EH (cell line): ENCODE data around the gene TIMM44.

Experiments
- DNase-seq: peaks from one replicate; pipeline ENCODE4 v3.0.0-alpha.2; 2015; ENCODE audit warnings: low read depth

The TIMM44 gene

DNA sequence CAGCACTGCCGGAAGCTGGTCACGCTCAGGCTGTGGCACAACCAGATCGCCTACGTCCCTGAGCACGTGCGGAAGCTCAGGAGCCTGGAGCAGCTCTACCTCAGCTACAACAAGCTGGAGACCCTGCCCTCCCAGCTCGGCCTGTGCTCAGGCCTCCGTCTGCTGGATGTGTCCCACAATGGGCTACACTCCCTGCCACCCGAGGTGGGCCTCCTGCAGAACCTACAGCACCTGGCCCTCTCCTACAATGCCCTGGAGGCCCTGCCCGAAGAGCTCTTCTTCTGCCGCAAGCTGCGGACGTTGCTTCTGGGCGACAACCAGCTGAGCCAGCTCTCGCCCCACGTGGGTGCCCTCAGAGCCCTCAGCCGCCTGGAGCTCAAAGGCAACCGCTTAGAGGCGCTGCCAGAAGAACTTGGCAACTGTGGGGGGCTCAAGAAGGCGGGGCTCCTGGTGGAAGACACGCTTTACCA lies 43.0 kb downstream of the TIMM44 start:
- DNase-seq: no peak

DNA sequence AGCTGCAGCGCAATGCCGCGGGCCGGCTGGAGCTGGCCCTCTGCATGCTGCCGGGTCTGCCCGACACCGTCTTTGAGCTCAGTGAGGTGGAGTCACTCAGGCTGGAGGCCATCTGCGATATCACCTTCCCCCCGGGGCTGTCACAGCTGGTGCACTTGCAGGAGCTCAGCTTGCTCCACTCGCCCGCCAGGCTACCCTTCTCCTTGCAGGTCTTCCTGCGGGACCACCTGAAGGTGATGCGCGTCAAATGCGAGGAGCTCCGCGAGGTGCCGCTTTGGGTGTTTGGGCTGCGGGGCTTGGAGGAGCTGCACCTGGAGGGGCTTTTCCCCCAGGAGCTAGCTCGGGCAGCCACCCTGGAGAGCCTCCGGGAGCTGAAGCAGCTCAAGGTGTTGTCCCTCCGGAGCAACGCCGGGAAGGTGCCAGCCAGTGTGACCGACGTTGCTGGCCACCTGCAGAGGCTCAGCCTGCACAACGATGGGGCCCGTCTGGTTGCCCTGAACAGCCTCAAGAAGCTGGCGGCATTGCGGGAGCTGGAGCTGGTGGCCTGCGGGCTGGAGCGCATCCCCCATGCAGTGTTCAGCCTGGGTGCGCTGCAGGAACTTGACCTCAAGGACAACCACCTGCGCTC lies 43.6 kb downstream of the TIMM44 start:
- no peak for DNase-seq

GRCh38 chr19:7898967-7899366 lies 44.5 kb downstream of the TIMM44 start:
- DNase-seq: no peak

DNA sequence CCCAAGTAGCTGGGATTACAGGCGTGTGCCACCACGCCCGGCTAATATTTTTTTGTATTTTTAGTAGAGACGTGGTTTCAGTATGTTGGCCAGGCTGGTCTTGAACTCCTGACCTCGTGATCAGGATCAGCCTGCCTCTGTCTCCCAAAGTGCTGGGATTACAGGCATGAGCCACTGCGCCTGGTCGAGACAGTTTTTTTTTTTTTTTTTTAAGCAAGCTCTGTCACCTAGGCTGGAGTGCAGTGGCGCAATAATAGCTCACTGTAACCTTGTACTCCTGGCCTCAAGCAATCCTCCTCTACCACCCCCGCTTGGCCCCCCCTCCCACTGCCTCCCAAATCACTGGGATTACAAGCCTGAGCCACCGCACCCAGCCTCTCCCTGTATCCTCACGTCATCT lies 46.2 kb downstream of the TIMM44 start:
- DNase-seq: no peak

- DNase-seq: no peak
Observed at GRCh38 chr19:7895565-7895964, 47.9 kb downstream of the TIMM44 start.

GRCh38 chr19:7894612-7895309 lies 48.7 kb downstream of the TIMM44 start:
- DNase-seq: no peak

DNA sequence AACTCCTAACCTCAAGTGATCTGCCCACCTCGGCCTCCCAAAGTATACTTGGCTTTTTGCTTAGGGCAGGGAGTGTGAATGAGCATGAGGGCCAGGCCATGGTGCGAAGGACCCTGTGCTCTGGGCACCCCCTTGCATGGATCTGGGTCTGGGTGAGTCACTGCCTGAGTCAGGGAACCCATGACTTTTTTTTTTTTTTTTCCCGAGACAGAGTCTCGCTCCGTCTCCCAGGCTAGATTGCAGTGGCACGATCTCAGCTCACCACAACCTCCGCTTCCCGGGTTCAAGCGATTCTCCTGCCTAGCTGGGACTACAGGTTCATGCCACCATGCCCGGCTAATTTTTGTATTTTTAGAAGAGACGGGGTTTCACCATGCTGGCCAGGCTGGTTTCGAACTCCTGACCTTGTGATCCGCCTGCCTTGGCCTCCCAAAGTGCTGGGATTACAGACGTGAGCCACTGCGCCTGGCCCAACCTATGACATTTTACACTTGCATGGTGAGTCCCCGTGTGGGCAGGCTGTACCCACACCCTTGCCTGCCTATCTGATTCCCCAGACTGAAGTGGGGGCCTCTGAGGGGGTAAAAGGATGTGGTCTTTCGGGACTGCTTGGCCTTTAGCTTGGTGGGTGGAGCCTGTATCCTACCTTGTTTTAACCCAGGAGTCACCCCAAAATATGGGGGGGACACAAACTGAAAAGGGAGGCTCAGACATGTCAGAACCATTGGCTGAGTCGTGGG lies 49.9 kb downstream of the TIMM44 start:
- DNase-seq: peak; percentile 53

- DNase-seq: no peak
Observed at GRCh38 chr19:7888826-7889217, 54.6 kb downstream of the TIMM44 start.

DNA sequence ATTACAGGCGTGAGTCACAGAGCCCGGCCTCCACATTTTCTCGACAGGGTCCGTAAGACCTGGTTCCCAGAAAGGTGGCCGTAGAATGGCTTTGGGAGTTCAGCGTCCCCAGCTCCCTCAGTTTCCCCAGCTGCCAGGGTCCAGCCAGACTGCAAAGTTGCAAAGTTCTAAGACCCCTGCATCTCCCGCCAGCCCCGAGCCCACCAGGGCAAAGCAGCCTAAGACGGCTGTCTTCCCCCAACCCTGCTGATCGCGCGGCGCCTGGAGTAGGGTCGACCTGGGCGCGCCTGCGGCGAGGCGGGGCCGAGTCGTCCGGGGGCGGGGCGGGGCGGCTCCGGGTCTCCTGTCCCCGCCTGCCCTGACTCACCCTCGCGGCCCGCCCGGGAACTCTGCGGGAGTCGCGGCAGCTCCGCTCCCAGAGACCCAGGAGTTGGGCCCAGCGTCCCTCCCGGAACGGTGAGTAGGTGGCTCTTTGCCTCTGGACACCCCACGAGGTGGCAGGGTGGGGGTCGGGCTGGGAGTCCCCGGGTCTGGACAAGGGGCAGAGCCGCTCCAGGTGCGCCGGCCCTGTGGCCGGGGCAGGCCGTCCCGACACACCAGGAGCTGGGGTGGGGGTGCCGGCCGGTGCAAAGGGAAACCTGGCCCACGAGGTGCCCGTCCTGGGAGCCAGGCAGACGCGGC lies 55.2 kb downstream of the TIMM44 start, which contains the start of gene LRRC8E:
LRRC8E (plus strand) TSS at position 366 of the 681 bp plus-strand sequence. CDS start 7,094 bp downstream, outside the sequence.
- DNase-seq: peak; percentile 83

GRCh38 chr19:7887408-7888144 lies 55.9 kb downstream of the TIMM44 start:
- DNase-seq: no peak

DNA sequence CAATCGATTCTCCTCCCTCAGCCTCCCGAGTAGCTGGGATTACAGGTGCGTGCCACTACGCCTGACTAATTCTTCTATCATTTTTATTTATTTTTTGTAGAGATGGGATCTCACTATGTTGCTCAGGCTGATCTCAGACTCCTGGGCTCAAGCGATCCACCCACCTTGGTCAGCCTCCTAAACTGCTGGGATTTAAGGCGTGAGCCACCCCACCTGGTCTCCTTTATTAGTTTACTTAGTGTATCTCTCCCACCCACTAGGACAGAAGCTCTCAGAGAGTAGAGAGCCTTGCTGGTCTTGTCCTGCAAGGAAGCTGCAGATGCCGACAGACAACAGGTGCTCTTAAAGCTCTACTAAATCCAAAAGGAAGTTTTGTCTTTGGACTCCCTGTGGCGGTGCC lies 57.6 kb downstream of the TIMM44 start:
- no peak for DNase-seq

DNA sequence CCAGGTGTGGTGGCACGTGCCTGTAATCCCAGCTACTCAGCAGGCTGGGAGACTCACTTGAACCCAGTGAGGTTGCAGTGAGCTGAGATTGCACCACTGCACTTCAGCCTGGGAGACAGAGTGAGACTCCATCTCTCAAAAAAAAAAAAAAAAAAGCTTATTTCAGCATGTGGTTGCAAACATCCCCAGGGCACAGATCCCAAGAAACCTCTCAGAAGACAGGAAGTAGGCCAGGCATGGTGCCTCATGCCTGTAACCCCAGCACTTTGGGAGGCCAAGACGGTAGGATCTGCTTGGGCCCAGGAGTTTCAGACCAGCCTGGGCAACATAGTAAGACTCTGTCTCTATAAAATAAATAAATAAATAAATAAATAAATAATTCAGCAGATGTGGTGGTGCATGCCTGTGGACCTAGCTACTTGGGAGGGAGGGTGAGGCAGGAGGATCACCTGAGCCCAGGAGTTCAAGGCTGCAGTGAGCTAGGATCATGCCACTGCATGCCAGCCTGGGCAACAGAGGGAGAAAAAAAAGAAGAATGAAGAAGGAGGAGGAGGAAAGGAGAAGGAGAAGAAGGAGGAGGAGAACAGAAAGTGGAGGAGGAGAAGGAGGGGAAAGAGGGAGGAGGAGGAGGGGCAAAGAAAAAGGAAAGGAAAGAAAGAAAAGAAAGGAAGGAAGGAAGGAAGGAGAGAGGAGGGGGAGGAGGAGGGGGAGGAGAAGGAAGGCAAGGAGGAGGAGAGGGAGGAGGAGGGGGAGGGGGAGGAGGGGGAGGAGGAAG lies 59.5 kb downstream of the TIMM44 start:
- DNase-seq: peak; percentile 81

DNA sequence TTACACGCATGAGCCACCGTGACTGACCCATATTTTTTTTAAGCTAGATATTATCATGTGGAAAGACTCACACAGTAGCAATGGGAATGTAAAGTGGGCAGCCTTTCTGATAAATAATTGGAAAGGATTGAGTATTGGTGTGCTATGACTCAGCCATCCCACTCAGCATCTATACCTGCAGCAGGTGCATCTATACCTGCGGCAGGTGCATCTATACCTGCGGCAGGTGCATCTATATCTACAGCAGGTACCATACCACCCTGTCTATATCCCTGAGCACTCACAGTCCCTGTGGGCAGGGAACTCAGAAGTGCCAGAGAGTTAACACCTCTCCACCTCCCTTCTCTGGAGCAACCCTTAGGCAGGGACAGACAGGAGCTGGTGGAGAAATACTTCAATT lies 60.4 kb downstream of the TIMM44 start:
- DNase-seq: no peak

GRCh38 chr19:7881910-7882309 lies 61.6 kb downstream of the TIMM44 start:
- DNase-seq: no peak

GRCh38 chr19:7879836-7880235 lies 63.6 kb downstream of the TIMM44 start:
- no peak for DNase-seq

DNA sequence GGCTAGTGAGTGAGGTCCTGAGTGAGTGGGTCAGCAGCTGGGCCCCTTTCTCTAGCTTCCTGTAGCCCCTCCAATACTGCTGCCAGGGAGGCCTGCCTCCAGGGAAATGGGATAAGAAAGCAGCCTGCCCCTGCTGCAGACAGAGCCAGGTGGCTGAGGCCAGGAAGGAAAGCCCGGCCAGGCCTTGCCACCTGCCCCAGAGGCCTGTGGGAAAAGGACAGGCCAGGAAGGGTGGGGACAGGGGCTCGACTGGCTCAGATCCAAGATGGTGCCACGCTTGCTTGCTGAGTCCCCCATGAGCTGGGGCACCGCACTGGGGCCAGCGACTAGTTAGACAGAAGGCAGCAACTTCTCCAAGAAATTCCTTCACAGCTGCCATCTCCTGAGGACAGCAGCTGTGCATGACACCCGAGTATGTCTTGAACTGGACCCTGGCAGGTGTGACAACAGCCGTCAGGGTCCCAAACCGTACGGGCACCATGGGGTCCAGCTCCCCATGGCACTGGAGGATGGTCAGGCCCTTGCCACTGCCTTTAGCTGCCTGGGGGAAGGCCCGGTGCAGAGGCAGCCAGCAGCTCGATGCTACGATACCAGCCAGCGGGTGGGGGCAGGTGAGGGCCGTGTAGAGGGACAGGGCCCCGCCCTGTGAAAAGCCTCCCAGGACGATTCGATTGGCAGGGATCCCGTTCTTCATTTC lies 64.2 kb downstream of the TIMM44 start:
- DNase-seq: no peak

- peak; percentile 39 for DNase-seq
Observed at GRCh38 chr19:7877249-7877836, 66.1 kb downstream of the TIMM44 start.
